GM12872 (cell line): ENCODE results near the gene FRS2.

Experiments
- TF ChIP-seq, protein P1 (sequence below): IDR thresholded peaks from 3 replicates; pipeline ENCODE4 v1.5.1; 2011; ENCODE audit warnings: low read depth, mild to moderate bottlenecking, low read length, moderate library complexity; ENCODE audit not compliant: insufficient read depth

The FRS2 gene

DNA sequence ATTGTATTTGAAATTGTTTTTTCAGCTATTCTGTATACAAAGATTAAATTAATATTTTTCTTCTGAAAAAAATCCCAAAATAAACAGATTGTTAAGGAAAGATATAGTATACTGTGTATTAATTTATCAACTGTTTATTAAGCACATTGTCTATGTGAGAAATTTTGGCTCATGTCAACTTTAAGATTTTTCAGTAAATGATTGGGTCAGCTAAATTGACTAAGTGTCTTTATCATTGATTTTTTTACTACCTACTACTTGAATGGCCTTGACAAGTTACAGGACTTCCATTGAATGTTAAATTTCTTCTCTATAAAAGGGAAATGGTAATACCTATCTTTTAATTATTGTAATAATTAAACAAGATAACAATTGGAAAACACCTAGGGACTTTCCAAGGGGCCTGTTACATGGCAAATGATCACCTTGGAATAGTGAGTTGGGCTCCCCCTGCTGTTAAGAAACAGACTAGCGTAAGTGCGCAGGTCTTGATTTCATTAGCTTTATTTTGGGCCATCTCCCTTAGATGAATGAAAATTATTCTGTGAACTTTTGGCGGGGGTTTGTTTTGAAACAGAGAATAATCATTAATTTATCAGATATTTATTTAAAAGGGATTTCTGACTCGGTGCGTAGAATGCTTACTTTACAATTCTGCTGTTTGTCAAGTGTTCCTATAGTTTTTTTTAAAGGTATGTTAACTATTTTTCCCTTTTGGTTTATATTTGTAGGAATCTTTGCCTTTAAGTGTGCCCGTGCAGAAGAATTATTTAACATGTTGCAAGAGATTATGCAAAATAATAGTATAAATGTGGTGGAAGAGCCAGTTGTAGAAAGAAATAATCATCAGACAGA is 100.6 kb downstream of the FRS2 start:
- TF ChIP-seq, protein P1, sequence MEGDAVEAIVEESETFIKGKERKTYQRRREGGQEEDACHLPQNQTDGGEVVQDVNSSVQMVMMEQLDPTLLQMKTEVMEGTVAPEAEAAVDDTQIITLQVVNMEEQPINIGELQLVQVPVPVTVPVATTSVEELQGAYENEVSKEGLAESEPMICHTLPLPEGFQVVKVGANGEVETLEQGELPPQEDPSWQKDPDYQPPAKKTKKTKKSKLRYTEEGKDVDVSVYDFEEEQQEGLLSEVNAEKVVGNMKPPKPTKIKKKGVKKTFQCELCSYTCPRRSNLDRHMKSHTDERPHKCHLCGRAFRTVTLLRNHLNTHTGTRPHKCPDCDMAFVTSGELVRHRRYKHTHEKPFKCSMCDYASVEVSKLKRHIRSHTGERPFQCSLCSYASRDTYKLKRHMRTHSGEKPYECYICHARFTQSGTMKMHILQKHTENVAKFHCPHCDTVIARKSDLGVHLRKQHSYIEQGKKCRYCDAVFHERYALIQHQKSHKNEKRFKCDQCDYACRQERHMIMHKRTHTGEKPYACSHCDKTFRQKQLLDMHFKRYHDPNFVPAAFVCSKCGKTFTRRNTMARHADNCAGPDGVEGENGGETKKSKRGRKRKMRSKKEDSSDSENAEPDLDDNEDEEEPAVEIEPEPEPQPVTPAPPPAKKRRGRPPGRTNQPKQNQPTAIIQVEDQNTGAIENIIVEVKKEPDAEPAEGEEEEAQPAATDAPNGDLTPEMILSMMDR = peak; percentile 69

DNA sequence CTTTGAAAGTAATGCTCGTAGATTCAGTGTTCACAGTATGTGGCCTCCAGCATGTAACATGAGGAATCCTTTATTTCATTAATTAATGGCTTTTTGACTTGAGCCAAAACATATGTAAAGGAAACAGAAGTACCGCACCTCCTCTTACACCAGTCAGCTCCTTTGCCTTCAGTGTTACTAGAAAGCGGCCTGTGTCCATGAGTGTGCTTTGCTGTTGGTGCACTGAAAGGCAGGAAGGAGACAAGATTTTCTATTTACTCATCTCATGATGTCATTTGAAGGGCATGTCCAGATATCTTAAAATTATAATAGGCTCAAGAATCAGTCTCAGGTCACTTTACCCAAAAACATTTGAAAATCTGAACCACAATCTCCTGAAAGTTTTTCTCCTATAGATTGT is 105.2 kb downstream of the FRS2 start:
- TF ChIP-seq, protein P1 = no peak

DNA sequence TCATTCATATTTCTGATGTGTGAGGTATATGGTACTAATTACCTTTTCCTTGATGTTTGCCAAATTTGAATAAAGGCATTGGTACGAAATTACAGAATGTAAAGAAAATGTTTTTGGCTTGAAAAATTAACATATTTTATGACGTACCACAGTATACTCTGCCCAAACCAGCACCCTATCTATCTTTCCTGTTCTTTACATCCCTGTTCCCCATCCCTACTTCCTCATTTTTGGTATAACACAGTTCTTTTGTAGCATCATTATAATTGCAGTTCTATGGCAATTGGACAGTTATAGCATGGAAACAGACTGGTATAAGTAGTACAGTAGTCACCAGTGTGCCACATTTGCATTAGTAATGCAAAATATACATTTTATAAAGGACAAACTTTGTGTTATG is 108.1 kb downstream of the FRS2 start:
- TF ChIP-seq, protein P1 = no peak

DNA sequence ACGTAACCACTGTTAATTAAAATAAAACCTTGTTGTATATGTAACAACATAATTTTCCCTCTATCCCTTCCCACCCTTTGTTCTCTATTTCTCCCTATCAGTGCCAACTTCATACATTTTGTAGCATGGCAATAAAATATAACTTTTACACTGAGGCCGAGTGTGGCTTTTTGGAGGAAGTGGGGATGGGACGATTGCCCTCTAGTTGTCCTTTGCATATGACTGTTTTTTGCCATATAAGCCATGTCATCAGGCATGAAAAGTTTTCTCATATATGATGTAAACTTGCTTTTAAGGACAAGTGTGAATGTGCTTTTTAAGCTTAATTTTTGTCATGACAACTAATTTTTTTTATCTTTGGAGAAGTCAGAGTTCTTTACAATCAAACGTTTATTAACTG is 108.8 kb downstream of the FRS2 start:
- TF ChIP-seq, protein P1 = no peak

DNA sequence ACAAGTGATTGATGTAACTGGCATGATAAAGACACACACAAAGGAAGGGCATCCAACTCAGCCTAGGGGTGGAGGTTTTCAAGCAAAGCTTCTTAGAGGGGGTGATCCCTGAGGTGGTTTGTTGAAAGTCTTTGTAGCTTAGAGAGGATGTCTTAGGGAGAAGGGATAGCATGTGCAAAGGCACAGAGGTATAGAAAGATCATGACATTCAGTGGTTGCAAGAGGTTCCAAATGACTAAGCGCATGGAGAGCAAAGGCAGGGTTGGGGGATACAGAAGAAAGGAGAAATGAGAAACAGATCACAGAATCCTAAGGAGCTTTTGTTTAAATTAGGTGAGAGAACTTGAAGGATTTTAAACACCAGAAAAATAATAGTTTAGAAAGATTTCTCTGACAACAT is 109.9 kb downstream of the FRS2 start:
- TF ChIP-seq, protein P1 = no peak

DNA sequence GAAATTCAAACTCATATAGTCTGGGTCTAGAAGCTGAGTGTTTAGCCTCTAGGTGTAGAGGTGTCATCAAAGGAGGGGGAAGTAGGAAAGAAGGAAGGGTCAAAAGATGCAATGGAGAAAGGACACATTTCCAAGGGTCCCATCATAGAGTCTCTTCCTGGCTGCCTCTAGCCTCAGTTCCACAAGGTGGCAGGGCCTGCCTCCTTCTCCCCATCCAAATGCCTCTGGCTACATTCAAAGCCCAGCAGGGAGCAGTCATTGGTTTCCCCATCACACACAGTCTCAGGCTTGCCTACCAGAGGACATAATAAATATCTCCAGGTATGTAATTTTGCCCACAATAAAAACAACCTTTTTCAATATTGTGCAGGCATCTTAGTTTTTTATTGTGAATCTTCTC is 113.0 kb downstream of the FRS2 start:
- TF ChIP-seq, protein P1 = no peak

DNA sequence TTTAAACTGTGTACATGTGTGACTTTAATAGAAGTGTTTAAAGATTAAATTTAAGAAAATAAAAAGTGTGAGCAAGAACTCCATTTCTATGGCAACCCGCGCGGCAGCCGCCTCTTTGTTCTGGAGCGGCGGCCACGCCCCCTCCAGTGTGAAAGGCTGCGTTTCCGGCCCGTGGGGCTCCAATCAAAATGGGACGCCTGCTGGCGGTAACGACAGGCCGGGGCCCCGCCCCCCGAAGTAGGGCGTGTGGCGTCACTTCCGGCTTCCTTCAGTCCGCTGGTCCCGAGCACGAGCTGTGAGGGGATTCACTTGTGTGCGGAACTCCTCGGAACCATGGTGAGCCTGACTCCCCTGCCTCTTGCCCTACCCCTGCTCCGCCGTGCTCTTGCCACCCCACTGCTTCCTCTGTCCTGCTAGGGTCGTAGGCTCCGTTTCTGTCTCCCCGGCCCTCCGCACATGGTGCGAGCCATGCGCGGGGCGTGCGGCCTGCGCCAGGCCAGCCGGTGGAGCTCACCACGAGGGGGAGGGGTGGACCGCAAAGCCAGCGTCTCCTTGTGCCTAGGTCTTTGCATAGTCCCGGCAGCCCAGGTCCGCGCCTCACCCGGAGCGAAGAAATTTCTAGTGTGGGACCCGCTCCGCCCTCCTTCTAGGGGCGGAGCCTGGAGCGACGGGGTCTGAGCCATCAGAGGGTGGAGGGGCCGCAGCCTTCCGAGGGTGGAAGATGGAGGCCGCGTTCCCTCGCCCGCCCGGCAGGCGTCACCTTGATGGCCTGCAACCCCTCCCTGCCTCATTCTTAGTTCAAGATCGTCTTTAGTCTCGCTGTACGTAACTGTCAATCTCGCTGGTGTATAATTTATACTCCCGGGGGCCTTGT is 115.2 kb downstream of the FRS2 start, which contains the start of gene CCT2:
Gene CCT2, plus strand, starts transcription at position 271 of the 874 bp plus-strand sequence. Its CDS starts 63 bp downstream, at position 334.
- TF ChIP-seq, protein P1 = peak; percentile 54
